Tibial nerve (tissue), 4 donors: Measurements from ENCODE around the gene CXXC5. TPM values are rescaled to one million over a fixed set of nuclear protein-coding genes. Genes with fewer than 3 reads are reported as not detected.
A peak's percentile ranks its signal among the peaks of the same experiment; 100 is the strongest.

Experiments
- DNase-seq, 2 donors: peaks; one replicate each; pipeline ENCODE4 v3.0.0-alpha.2; 2019; ENCODE audit warnings: low spot score in 2 of 2
- H3K27ac ChIP-seq, 4 donors: fragments of 200-600 bp; sonication (generic) in 3 of 4; one replicate each; pipeline ENCODE4 v1.5.1; 2017 to 2019; ENCODE audit warnings: mild to moderate bottlenecking in 1 of 4
- H3K27me3 ChIP-seq, 2 donors: fragments of 200-600 bp; sonication (generic) in 1 of 2; one replicate each; pipeline versions ENCODE4 v1.5.1 to v1.6.0; 2017 to 2019
- H3K36me3 ChIP-seq, 3 donors: fragments of 200-600 bp; sonication (generic); one replicate each; pipeline ENCODE4 v1.5.1; 2018 to 2019
- H3K4me1 ChIP-seq, 4 donors: fragments of 200-600 bp; sonication (generic) in 3 of 4; one replicate each; pipeline ENCODE4 v1.5.1; 2017 to 2019
- H3K4me3 ChIP-seq, 4 donors: fragments of 200-600 bp; sonication (generic) in 3 of 4; one replicate each; pipeline ENCODE4 v1.5.1; 2017 to 2019; ENCODE audit warnings: mild to moderate bottlenecking in 1 of 4, moderate library complexity in 1 of 4
- H3K9me3 ChIP-seq, 4 donors: fragments of 200-600 bp; sonication (generic) in 3 of 4; one replicate each; pipeline ENCODE4 v1.5.1; 2017 to 2019
- EP300 ChIP-seq, 2 donors: sonication (generic); formaldehyde crosslinking; IDR thresholded peaks; one replicate each; pipeline ENCODE4 v1.6.1; 2017; ENCODE audit warnings: antibody characterized with exemption in 2 of 2, mild to moderate bottlenecking in 1 of 2
- POLR2A ChIP-seq, 2 donors: fragments of 450-650 bp; IDR thresholded peaks; one replicate each; pipeline ENCODE4 v1.6.1; 2017; ENCODE audit warnings: antibody characterized with exemption in 2 of 2, mild to moderate bottlenecking in 2 of 2, moderate library complexity in 2 of 2
- WGBS, 2 donors: methylation state at CpG; one replicate each; pipeline ENCODE4 v1.1.5; 2018; 5-methylcytosine and 5-hydroxymethylcytosine counted together
- total RNA-seq, 4 donors: library from RNA; depleted of rRNA; stranded (reverse); fragments of >200 nt; gene quantifications; one replicate each; pipeline ENCODE4 v1.1.0, GENCODE V29; 2016
- TF ChIP-seq, protein P1 (sequence below), 5 experiments: fragments of 200-600 bp in 3 of 5; fragments of 450-650 bp in 2 of 5; sonication (generic) in 3 of 5; IDR thresholded peaks; one replicate each; pipeline ENCODE4 v1.5.1; 2016 to 2019; ENCODE audit warnings: antibody characterized with exemption in 5 of 5, mild to moderate bottlenecking in 3 of 5, moderate library complexity in 2 of 5

The CXXC5 gene
- total RNA-seq, 4 donors from 2014 or later: 45.0 to 80.4 (median 67.0) TPM

DNA sequence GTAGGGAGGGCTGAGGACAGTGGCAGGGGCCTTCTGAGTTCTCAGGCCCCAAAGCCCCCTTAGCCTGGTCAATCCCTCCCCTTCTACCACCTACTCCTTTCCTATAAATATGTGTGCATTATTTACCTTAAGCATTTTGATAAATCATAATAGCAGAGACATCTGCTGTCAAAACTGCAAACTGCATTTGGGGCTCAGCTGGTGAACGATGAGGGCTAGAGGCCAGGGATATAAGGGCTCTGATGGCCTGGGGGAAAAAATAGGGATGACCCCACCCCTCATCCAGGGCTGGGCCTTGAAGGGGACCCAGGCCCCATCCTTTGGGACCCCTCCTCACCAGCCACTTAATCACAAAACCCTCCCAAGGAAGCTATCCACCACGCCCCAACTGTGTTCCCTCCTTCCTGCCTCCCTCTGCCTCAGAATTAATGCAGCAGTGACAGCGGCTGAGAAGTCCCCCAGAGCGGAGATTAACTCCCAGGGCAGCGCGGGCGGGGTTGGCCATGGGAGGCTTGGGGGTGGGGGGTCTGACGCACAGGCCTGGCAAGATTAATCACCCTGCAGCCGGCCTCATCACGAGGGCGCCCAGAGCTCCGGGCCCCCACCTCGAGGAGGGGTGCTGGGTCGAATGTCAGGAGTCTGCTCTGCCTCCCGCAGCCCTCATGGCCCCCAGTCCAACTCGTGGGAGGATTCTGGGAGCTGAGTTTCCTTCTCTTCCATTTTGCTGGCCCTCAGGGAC is 42.1 kb downstream of the CXXC5 start:
- Histone ChIP-seq H3K27ac (peak overlapping the region; percentile 57 to 91 (median 74)), H3K4me1 (peaks cover 0 to 65% (median 43%) of the 10 kb centered on the region in 4 donors), H3K27me3 (no peaks in the 10 kb centered on the region), H3K4me3 (no peak overlapping the region), H3K9me3 (no peaks in the 10 kb centered on the region), H3K36me3 (no peaks in the 10 kb centered on the region)
- 5 to 7% methylated on average over 16 of the region's 16 CpGs for WGBS, 2 donors
- TF ChIP-seq, protein P1, sequence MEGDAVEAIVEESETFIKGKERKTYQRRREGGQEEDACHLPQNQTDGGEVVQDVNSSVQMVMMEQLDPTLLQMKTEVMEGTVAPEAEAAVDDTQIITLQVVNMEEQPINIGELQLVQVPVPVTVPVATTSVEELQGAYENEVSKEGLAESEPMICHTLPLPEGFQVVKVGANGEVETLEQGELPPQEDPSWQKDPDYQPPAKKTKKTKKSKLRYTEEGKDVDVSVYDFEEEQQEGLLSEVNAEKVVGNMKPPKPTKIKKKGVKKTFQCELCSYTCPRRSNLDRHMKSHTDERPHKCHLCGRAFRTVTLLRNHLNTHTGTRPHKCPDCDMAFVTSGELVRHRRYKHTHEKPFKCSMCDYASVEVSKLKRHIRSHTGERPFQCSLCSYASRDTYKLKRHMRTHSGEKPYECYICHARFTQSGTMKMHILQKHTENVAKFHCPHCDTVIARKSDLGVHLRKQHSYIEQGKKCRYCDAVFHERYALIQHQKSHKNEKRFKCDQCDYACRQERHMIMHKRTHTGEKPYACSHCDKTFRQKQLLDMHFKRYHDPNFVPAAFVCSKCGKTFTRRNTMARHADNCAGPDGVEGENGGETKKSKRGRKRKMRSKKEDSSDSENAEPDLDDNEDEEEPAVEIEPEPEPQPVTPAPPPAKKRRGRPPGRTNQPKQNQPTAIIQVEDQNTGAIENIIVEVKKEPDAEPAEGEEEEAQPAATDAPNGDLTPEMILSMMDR (IDR thresholded peaks at IDR 0.05): peak; percentile 49 to 84 (median 63)
- TF ChIP-seq EP300 (IDR thresholded peaks at IDR 0.05): peak in 1 of 2 donors; percentile 31
- no peak for TF ChIP-seq POLR2A (IDR thresholded peaks at IDR 0.05)
- DNase-seq: peak in 1 of 2 donors; percentile 67

DNA sequence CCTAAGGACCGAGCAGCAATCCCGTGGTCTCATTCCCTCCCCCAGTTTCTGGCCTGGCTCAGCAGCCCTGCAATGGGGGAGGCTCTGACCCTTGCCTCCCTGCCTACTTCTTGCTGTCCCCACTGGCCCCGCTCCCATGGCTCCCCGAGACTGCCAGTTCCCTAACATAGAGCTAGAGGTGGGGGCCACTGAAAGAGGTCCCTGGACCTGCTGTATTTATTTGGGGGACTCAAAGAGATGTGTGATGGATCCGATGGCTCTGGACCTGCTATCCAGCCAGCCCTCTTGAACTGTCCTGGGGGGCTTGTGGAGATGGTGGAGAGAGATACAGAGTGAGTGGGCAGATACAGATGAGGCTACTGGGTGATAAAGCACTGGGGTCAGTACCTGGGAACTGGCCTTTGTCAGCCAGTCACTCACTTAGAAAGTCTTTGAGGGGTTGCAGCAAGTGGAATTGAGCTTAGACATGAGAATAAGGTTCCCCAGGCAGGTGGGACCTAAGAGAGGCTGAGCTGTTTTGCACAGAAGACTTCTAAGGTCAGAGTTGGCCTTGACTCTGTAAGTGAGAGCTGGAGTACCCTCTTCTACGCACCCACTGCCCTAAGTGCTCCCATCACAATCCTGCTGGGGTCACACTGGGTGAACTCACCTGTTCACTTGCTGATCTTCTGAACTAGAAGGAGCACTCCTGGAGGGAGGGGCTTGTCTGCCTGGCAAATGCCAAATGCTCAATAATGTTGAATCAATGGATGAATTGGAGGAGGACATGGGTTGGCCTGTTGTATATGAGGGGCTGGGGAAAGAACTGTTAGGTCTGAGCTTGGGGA is 42.9 kb downstream of the CXXC5 start:
- H3K27me3 ChIP-seq: no peaks in the 10 kb centered on the region
- H3K27ac ChIP-seq: peak overlapping the region; percentile 57 to 91 (median 74)
- TF ChIP-seq, protein P1 (IDR thresholded peaks at IDR 0.05): no peak
- TF ChIP-seq POLR2A (IDR thresholded peaks at IDR 0.05): no peak
- DNase-seq: no peak
- WGBS, 2 donors: 45 to 49% methylated on average over 5 to 6 of the region's 6 CpGs
- H3K4me3 ChIP-seq: no peak overlapping the region
- no peaks in the 10 kb centered on the region for H3K9me3 ChIP-seq
- peaks cover 0 to 63% (median 42%) of the 10 kb centered on the region in 4 donors for H3K4me1 ChIP-seq
- no peaks in the 10 kb centered on the region for H3K36me3 ChIP-seq

DNA sequence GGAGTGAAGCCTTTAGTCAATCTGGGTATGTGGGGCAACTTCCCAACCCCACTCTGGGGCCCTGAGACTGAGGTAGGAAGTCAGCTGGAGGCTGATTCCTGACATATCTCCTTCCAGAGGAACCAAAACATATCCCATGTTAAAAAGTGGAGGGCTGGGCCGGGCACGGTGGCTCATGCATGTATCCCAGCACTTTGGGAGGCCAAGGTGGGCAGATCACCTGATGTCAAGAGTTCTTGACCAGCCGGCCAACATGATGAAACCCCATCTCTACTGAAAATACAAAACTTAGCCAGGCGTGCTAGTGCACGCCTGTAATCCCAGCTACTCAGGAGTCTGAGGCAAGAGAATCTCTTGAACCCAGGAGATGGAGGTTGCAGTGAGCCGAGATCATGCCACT is 44.0 kb downstream of the CXXC5 start:
- no peak for TF ChIP-seq POLR2A (IDR thresholded peaks at IDR 0.05)
- no peak for TF ChIP-seq EP300 (IDR thresholded peaks at IDR 0.05)
- TF ChIP-seq, protein P1 (IDR thresholded peaks at IDR 0.05): no peak
- WGBS, 2 donors: 82 to 90% methylated on average over 6 of the region's 6 CpGs
- no peaks in the 10 kb centered on the region for H3K9me3 ChIP-seq
- peak overlapping the region in 2 of 4 donors; percentile 41 to 85 for H3K27ac ChIP-seq
- no peak for DNase-seq
- H3K27me3 ChIP-seq: no peaks in the 10 kb centered on the region
- no peak overlapping the region for H3K4me3 ChIP-seq
- no peaks in the 10 kb centered on the region for H3K36me3 ChIP-seq
- peaks cover 0 to 64% (median 46%) of the 10 kb centered on the region in 4 donors for H3K4me1 ChIP-seq

DNA sequence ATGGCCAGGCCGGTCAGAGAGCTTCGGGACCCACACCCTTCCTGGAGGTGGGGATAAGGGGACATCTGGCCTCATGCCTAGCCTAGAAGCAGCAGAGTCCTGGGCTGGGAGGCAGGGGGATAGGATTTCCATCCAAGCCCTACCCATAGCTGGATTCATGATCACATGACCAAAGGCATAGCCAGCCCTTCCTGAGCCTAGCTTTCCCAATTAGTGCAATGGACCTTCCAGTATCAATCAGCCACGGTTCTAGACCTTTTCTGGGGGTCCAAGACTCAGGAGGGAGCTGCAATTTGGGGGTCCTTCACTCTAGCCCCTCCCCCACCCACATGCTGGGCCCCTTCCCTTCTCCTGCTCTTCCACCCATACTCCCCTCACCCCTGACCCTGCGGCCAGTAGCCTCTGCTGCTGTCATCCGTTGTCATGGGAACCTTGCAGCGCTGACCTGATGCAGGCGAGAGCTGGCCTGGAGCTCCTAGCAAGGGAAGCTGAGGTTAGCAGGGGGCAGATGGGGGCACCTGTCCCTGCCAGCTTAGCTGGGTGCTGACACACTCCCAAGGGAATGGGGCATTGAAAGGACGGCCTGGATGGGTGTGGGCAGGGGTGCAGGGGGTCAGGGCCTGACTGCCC is 44.6 kb downstream of the CXXC5 start:
- H3K36me3 ChIP-seq: no peaks in the 10 kb centered on the region
- H3K9me3 ChIP-seq: no peaks in the 10 kb centered on the region
- TF ChIP-seq, protein P1 (IDR thresholded peaks at IDR 0.05): no peak
- TF ChIP-seq EP300 (IDR thresholded peaks at IDR 0.05): no peak
- no peak for TF ChIP-seq POLR2A (IDR thresholded peaks at IDR 0.05)
- peak overlapping the region in 2 of 4 donors; percentile 41 to 63 for H3K27ac ChIP-seq
- peaks cover 0 to 64% (median 49%) of the 10 kb centered on the region in 4 donors for H3K4me1 ChIP-seq
- DNase-seq: no peak
- no peaks in the 10 kb centered on the region for H3K27me3 ChIP-seq
- WGBS, 2 donors: 44 to 46% methylated on average over 7 to 8 of the region's 8 CpGs
- H3K4me3 ChIP-seq: no peak overlapping the region
